ENCODE results near the gene KDM6B. TPM values are rescaled to one million over a fixed set of nuclear protein-coding genes. Genes with fewer than 3 reads are reported as not detected.
A peak's percentile ranks its signal among the peaks of the same experiment; 100 is the strongest.

The KDM6B gene
- total and polyA plus RNA-seq, 7 experiments from 2014 or later: 0.95 to 179 (median 119) TPM

- peaks cover 0 to 61% (median 5%) of the 10 kb centered on the region in 3 experiments for H3K36me3 ChIP-seq (ENCODE audit: control insufficient read depth in 2 of 3, insufficient read depth in 3 of 3, low read length in 3 of 3)
- H3K27ac ChIP-seq (ENCODE audit: low read depth, low read length): no peak overlapping the region
- DNase-seq (no peak), ATAC-seq (no peak)
- peaks cover 15 to 24% of the 10 kb centered on the region in 2 donors for H3K4me1 ChIP-seq (ENCODE audit: control insufficient read depth in 2 of 2, insufficient read depth in 2 of 2, low read length in 2 of 2)
- Mint-ChIP-seq H3K27ac (peak overlapping the region in 1 of 9 donors; percentile 92), H3K36me3 (peaks cover 0 to 3% (median 1%) of the 10 kb centered on the region in 5 donors), H3K9me3 (peaks cover 0 to 1% (median 0%) of the 10 kb centered on the region in 11 donors), H3K4me3 (no peak overlapping the region), H3K4me1 (peaks cover 0 to 34% (median 21%) of the 10 kb centered on the region in 7 donors), H3K27me3 (no peaks in the 10 kb centered on the region)
- intact Hi-C loops (cut with micrococcal nuclease): loop anchor here in 1 of 2 donors (10.0 kb wide), 1 partner anchor 634 kb away; the partner anchor contains the start of genes ACADVL and DLG4
- no peaks in the 10 kb centered on the region for H3K9me3 ChIP-seq (ENCODE audit: control insufficient read depth in 2 of 3, low read length in 3 of 3)
- POLR2A ChIA-PET: interaction anchor here (1.1 to 5.5 kb wide), 3 partner anchors 8 to 14 kb away, joined by 5 to 89 read pairs (median 6); partner anchors contain the start of genes KDM6B and NAA38
- H3K27me3 ChIP-seq (ENCODE audit: control insufficient read depth in 2 of 2, insufficient read depth in 2 of 2, low read length in 2 of 2): no peaks in the 10 kb centered on the region
- no peak overlapping the region for H3K4me3 ChIP-seq (ENCODE audit: low read length)
- CTCF ChIA-PET: interaction anchor here (3.7 kb wide), 1 partner anchor 15 kb away, joined by 43 read pairs; the partner anchor contains the start of gene KDM6B
Measured at GRCh38 chr17:7848739-7849129, 14.7 kb downstream of the KDM6B start.

DNA sequence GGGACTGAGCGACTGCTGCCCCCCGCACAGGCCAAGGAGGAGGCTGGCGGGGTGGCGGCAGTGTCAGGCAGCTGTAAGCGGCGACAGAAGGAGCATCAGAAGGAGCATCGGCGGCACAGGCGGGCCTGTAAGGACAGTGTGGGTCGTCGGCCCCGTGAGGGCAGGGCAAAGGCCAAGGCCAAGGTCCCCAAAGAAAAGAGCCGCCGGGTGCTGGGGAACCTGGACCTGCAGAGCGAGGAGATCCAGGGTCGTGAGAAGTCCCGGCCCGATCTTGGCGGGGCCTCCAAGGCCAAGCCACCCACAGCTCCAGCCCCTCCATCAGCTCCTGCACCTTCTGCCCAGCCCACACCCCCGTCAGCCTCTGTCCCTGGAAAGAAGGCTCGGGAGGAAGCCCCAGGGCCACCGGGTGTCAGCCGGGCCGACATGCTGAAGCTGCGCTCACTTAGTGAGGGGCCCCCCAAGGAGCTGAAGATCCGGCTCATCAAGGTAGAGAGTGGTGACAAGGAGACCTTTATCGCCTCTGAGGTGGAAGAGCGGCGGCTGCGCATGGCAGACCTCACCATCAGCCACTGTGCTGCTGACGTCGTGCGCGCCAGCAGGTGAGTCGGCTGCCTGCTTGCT is 15.2 kb downstream of the KDM6B start:
- peaks cover 0 to 4% (median 3%) of the 10 kb centered on the region in 5 donors for H3K36me3 Mint-ChIP-seq
- no peaks in the 10 kb centered on the region for H3K27me3 Mint-ChIP-seq
- Histone ChIP-seq H3K27me3 (ENCODE audit: control insufficient read depth in 2 of 2, insufficient read depth in 2 of 2, low read length in 2 of 2) (no peaks in the 10 kb centered on the region), H3K4me1 (ENCODE audit: control insufficient read depth in 2 of 2, insufficient read depth in 2 of 2, low read length in 2 of 2) (peaks cover 15 to 24% of the 10 kb centered on the region in 2 donors), H3K36me3 (ENCODE audit: control insufficient read depth in 2 of 3, insufficient read depth in 3 of 3, low read length in 3 of 3) (peaks cover 0 to 61% (median 5%) of the 10 kb centered on the region in 3 experiments), H3K9me3 (ENCODE audit: control insufficient read depth in 2 of 3, low read length in 3 of 3) (no peaks in the 10 kb centered on the region), H3K27ac (ENCODE audit: low read depth, low read length) (no peak overlapping the region), H3K4me3 (ENCODE audit: low read length) (no peak overlapping the region)
- POLR2A ChIA-PET: interaction anchor here (2.3 to 5.5 kb wide), 2 partner anchors 9 to 15 kb away, joined by 6 to 89 read pairs; partner anchors contain the start of gene KDM6B
- CTCF ChIA-PET: interaction anchor here (2.7 to 3.7 kb wide), 2 partner anchors 15 to 141 kb away, joined by 14 to 43 read pairs; partner anchors contain the start of gene KDM6B
- H3K4me1 Mint-ChIP-seq: peaks cover 0 to 30% (median 21%) of the 10 kb centered on the region in 7 donors
- H3K9me3 Mint-ChIP-seq: no peaks in the 10 kb centered on the region
- peak overlapping the region in 3 of 9 donors; percentile 67 to 92 (median 86) for H3K27ac Mint-ChIP-seq
- no peak overlapping the region for H3K4me3 Mint-ChIP-seq
- DNase-seq (no peak), ATAC-seq (no peak)
- intact Hi-C loops (cut with micrococcal nuclease): loop anchor here in 1 of 2 donors (10.0 kb wide), 1 partner anchor 634 kb away; the partner anchor contains the start of genes ACADVL and DLG4

DNA sequence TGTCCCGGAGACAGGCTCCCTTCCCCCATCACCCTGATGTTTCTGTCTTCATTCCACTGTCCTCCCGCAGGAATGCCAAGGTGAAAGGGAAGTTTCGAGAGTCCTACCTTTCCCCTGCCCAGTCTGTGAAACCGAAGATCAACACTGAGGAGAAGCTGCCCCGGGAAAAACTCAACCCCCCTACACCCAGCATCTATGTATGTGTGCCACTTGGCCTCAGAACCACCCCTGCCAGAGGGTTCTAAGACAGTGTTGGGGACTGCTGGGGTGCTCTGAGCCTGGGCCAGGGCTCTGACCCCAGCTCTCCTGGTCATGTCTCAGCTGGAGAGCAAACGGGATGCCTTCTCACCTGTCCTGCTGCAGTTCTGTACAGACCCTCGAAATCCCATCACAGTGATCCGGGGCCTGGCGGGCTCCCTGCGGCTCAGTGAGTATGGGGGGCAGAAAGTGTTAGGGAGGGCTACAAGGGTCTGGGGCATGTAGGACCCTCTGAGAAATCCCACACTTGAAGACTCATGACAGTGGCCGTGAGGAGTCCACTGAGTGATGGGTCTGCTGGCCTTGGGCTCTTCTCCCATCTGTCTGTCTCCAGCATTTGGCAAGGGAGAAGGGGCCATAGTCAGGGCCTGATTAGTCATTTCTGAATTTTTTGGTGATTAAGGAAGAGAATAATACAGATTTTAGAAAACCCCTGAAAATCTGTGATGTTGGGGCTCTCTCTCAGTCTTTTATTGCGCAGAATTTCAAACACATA is 15.9 kb downstream of the KDM6B start:
- Mint-ChIP-seq H3K4me3 (peak overlapping the region in 1 of 10 donors; percentile 14), H3K9me3 (no peaks in the 10 kb centered on the region), H3K36me3 (peaks cover 0 to 4% (median 3%) of the 10 kb centered on the region in 5 donors), H3K27me3 (no peaks in the 10 kb centered on the region), H3K4me1 (peaks cover 0 to 29% (median 21%) of the 10 kb centered on the region in 7 donors), H3K27ac (peak overlapping the region in 6 of 9 donors; percentile 56 to 93 (median 76))
- ATAC-seq (no peak), DNase-seq (no peak)
- CTCF ChIA-PET: interaction anchor here (0.9 to 3.7 kb wide), 5 partner anchors 12 to 192 kb away, joined by 4 to 43 read pairs (median 7); partner anchors contain the start of gene KDM6B
- intact Hi-C loops (cut with micrococcal nuclease): loop anchor here in 1 of 2 donors (10.0 kb wide), 1 partner anchor 635 kb away; the partner anchor contains the start of genes ACADVL and DLG4
- peaks cover 15 to 20% of the 10 kb centered on the region in 2 donors for H3K4me1 ChIP-seq (ENCODE audit: control insufficient read depth in 2 of 2, insufficient read depth in 2 of 2, low read length in 2 of 2)
- H3K27ac ChIP-seq (ENCODE audit: low read depth, low read length): peak overlapping the region; percentile 70
- no peaks in the 10 kb centered on the region for H3K9me3 ChIP-seq (ENCODE audit: control insufficient read depth in 2 of 3, low read length in 3 of 3)
- no peaks in the 10 kb centered on the region for H3K27me3 ChIP-seq (ENCODE audit: control insufficient read depth in 2 of 2, insufficient read depth in 2 of 2, low read length in 2 of 2)
- H3K4me3 ChIP-seq (ENCODE audit: low read length): no peak overlapping the region
- H3K36me3 ChIP-seq (ENCODE audit: control insufficient read depth in 2 of 3, insufficient read depth in 3 of 3, low read length in 3 of 3): peaks cover 0 to 61% (median 5%) of the 10 kb centered on the region in 3 experiments
- POLR2A ChIA-PET: interaction anchor here (2.3 to 5.5 kb wide), 2 partner anchors 9 to 15 kb away, joined by 6 to 89 read pairs; partner anchors contain the start of gene KDM6B

DNA sequence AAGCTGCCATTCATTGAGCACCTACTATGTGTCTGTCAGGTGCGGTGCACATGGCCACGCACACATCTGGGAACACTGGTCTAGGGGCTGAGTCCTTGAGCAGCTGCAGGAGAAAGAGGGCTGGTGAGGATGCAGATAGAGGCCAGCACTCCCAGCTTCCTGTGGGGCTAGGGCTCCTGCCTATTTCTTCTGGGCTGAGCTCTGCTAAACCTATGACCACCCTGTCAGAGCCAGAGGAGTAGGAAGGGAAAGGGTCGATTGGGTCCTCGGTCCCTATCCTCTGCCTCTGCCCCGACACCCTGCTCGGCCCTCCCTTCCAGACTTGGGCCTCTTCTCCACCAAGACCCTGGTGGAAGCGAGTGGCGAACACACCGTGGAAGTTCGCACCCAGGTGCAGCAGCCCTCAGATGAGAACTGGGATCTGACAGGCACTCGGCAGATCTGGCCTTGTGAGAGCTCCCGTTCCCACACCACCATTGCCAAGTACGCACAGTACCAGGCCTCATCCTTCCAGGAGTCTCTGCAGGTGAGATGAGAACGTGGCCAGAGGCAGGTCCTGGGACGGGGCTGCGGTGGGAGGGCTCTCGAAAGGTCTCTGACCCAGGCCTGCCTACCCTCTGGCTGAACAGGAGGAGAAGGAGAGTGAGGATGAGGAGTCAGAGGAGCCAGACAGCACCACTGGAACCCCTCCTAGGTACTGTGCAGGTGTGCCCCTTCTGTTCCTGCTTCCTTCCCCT is 16.9 kb downstream of the KDM6B start:
- Histone ChIP-seq H3K36me3 (ENCODE audit: control insufficient read depth in 2 of 3, insufficient read depth in 3 of 3, low read length in 3 of 3) (peaks cover 0 to 54% (median 5%) of the 10 kb centered on the region in 3 experiments), H3K4me3 (ENCODE audit: low read length) (peak overlapping the region; percentile 51), H3K4me1 (ENCODE audit: control insufficient read depth in 2 of 2, insufficient read depth in 2 of 2, low read length in 2 of 2) (peaks cover 12 to 23% of the 10 kb centered on the region in 2 donors), H3K9me3 (ENCODE audit: control insufficient read depth in 2 of 3, low read length in 3 of 3) (no peaks in the 10 kb centered on the region), H3K27me3 (ENCODE audit: control insufficient read depth in 2 of 2, insufficient read depth in 2 of 2, low read length in 2 of 2) (no peaks in the 10 kb centered on the region), H3K27ac (ENCODE audit: low read depth, low read length) (peak overlapping the region; percentile 70)
- ChIA-PET POLR2A (interaction anchor here (1.1 to 5.5 kb wide), 3 partner anchors 8 to 16 kb away, joined by 4 to 89 read pairs (median 6); partner anchors contain the start of gene KDM6B), CTCF (interaction anchor here (0.6 to 3.7 kb wide), 12 partner anchors 8 to 191 kb away, joined by 3 to 43 read pairs (median 4); partner anchors contain the start of gene KDM6B)
- intact Hi-C loops (cut with micrococcal nuclease): loop anchor here (1.0 kb wide), 6 partner anchors 8 to 444 kb away; partner anchors contain the start of genes KDM6B (in 2 of the 2) and SLC25A35 (in 1 of the 2)
- H3K27me3 Mint-ChIP-seq: no peaks in the 10 kb centered on the region
- ATAC-seq: peak; percentile 2
- peaks cover 0 to 4% (median 3%) of the 10 kb centered on the region in 5 donors for H3K36me3 Mint-ChIP-seq
- no peaks in the 10 kb centered on the region for H3K9me3 Mint-ChIP-seq
- peak overlapping the region in 7 of 9 donors; percentile 55 to 93 (median 90) for H3K27ac Mint-ChIP-seq
- DNase-seq: peak in 1 of 9 donors; percentile 25
- H3K4me3 Mint-ChIP-seq: peak overlapping the region in 8 of 10 donors; percentile 30 to 85 (median 72)
- peaks cover 0 to 26% (median 17%) of the 10 kb centered on the region in 7 donors for H3K4me1 Mint-ChIP-seq

DNA sequence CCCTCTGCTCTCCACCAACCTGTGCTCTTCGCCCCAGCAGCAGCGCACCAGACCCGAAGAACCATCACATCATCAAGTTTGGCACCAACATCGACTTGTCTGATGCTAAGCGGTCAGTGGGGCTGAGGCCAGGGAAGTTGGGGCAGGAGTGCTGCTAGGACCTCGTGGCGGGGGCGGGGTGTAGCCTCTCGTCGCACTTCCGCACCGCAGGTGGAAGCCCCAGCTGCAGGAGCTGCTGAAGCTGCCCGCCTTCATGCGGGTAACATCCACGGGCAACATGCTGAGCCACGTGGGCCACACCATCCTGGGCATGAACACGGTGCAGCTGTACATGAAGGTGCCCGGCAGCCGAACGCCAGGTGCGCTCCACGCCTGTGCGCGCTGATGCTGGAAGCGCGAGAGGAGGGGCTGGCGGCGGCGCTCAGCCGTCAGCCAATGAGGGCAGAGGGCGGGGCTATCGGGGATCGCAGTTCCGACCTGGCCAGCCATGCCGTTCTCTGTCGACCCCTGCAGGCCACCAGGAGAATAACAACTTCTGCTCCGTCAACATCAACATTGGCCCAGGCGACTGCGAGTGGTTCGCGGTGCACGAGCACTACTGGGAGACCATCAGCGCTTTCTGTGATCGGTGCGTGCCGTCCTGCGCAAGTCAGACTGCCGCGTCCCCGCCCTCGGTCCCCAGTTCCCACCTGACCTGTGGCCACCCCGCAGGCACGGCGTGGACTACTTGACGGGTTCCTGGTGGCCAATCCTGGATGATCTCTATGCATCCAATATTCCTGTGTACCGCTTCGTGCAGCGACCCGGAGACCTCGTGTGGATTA is 17.6 kb downstream of the KDM6B start:
- Histone ChIP-seq H3K4me1 (ENCODE audit: control insufficient read depth in 2 of 2, insufficient read depth in 2 of 2, low read length in 2 of 2) (peaks cover 20 to 31% of the 10 kb centered on the region in 2 donors), H3K27me3 (ENCODE audit: control insufficient read depth in 2 of 2, insufficient read depth in 2 of 2, low read length in 2 of 2) (no peaks in the 10 kb centered on the region), H3K4me3 (ENCODE audit: low read length) (peak overlapping the region; percentile 51), H3K9me3 (ENCODE audit: control insufficient read depth in 2 of 3, low read length in 3 of 3) (no peaks in the 10 kb centered on the region), H3K36me3 (ENCODE audit: control insufficient read depth in 2 of 3, insufficient read depth in 3 of 3, low read length in 3 of 3) (peaks cover 0 to 47% (median 5%) of the 10 kb centered on the region in 3 experiments), H3K27ac (ENCODE audit: low read depth, low read length) (peak overlapping the region; percentile 70)
- H3K36me3 Mint-ChIP-seq: peaks cover 0 to 4% (median 4%) of the 10 kb centered on the region in 5 donors
- CTCF ChIA-PET: interaction anchor here (0.7 to 3.7 kb wide), 10 partner anchors 9 to 165 kb away, joined by 3 to 43 read pairs (median 4); partner anchors contain the start of gene KDM6B
- intact Hi-C loops (cut with micrococcal nuclease): loop anchor here (1.0 kb wide), 6 partner anchors 8 to 444 kb away; partner anchors contain the start of genes KDM6B (in 2 of the 2) and SLC25A35 (in 1 of the 2)
- H3K4me1 Mint-ChIP-seq: peaks cover 0 to 26% (median 17%) of the 10 kb centered on the region in 7 donors
- no peaks in the 10 kb centered on the region for H3K9me3 Mint-ChIP-seq
- POLR2A ChIA-PET: interaction anchor here (0.5 to 5.5 kb wide), 3 partner anchors 9 to 31 kb away, joined by 4 to 89 read pairs (median 4); partner anchors contain the start of gene KDM6B
- peak; percentile 92 to 96 (median 94) for DNase-seq
- no peaks in the 10 kb centered on the region for H3K27me3 Mint-ChIP-seq
- peak; percentile 91 for ATAC-seq
- peak overlapping the region; percentile 45 to 85 (median 70) for H3K4me3 Mint-ChIP-seq
- H3K27ac Mint-ChIP-seq: peak overlapping the region; percentile 55 to 93 (median 82)
